SK-N-SH (cell line): ENCODE measurements around the gene CDIPT. TPM values are rescaled to one million over a fixed set of nuclear protein-coding genes. Genes with fewer than 3 reads are reported as not detected.

Experiments used
- CTCF ChIA-PET: fragments of 300-600, 350-600 bp; formaldehyde crosslinking; extraction: SDS; loops from one replicate; lab custom pipeline; 2021; lab: Yijun Ruan, JAX
- POLR2A ChIA-PET: fragments of 350-600 bp; sonication (Branson Sonifier 250); formaldehyde crosslinking; extraction: SDS; loops from one replicate; lab custom pipeline; 2020; ENCODE audit warnings: antibody characterized with exemption, inconsistent platforms; lab: Yijun Ruan, JAX
- DNase-seq: peaks from one replicate; pipeline ENCODE4 v3.0.0; 2012
- H2AFZ ChIP-seq: fragments of 200-600 bp; sonication (generic); 2 replicates; pipeline ENCODE4 v1.8.1; 2016; ENCODE audit warnings: antibody characterized with exemption, mild to moderate bottlenecking, low read depth
- H3F3A ChIP-seq: fragments of 200-600 bp; sonication (generic); replicated peaks from 2 replicates; pipeline ENCODE3; 2016; ENCODE audit warnings: antibody characterized with exemption, mild to moderate bottlenecking; ENCODE audit not compliant: insufficient read depth
- H3K27ac ChIP-seq, 2 experiments: fragments of 200-500 bp in 1 of 2; fragments of 200-600 bp in 1 of 2; sonication (Bioruptor generic) in 1 of 2; sonication (generic), shearing (Covaris generic) in 1 of 2; 2 replicates each; pipeline versions ENCODE4 v1.5.1 to v1.6.1; 2014 to 2016; ENCODE audit warnings: low read depth in 2 of 2, inconsistent platforms in 1 of 2, low read length in 1 of 2, mild to moderate bottlenecking in 1 of 2, mixed read lengths in 1 of 2
- H3K27me3 ChIP-seq: fragments of 200-600 bp; sonication (generic), shearing (Covaris generic); 2 replicates; pipeline ENCODE4 v1.6.1; 2016; ENCODE audit warnings: mixed run types; ENCODE audit not compliant: insufficient read depth
- H3K36me3 ChIP-seq, 2 experiments: fragments of 200-500 bp in 1 of 2; fragments of 200-600 bp in 1 of 2; sonication (Bioruptor generic) in 1 of 2; sonication (generic) in 1 of 2; replicated peaks in 1 of 2; 2 replicates each; pipeline versions ENCODE3 to v1.5.1; 2014 to 2016; ENCODE audit warnings: low read length in 1 of 2, mild to moderate bottlenecking in 1 of 2; ENCODE audit not compliant: insufficient read depth in 2 of 2, control insufficient read depth in 1 of 2
- H3K4me1 ChIP-seq, 2 experiments: fragments of 200-500 bp in 1 of 2; fragments of 200-600 bp in 1 of 2; sonication (Bioruptor generic) in 1 of 2; sonication (generic), shearing (Covaris generic) in 1 of 2; 2 replicates each; pipeline versions ENCODE4 v1.5.1 to v1.6.1; 2014 to 2016; ENCODE audit warnings: low read depth in 1 of 2, low read length in 1 of 2, mixed run types in 1 of 2; ENCODE audit not compliant: insufficient read depth in 2 of 2, control insufficient read depth in 1 of 2
- H3K4me2 ChIP-seq: fragments of 200-600 bp; sonication (generic), shearing (Covaris generic); 2 replicates; pipeline ENCODE4 v1.6.1; 2017; ENCODE audit warnings: mixed run types
- H3K4me3 ChIP-seq, 2 experiments: fragments of 200-500 bp in 1 of 2; fragments of 200-600 bp in 1 of 2; sonication (Bioruptor generic) in 1 of 2; sonication (generic), shearing (Covaris generic) in 1 of 2; 2 replicates each; pipeline versions ENCODE4 v1.5.1 to v1.8.1; 2014 to 2016; ENCODE audit warnings: low read depth in 2 of 2, inconsistent platforms in 1 of 2, low read length in 1 of 2, mild to moderate bottlenecking in 1 of 2, mixed read lengths in 1 of 2, moderate library complexity in 1 of 2
- H3K79me2 ChIP-seq: fragments of 200-600 bp; sonication (generic); 2 replicates; pipeline ENCODE4 v1.8.1; 2017; ENCODE audit warnings: mild to moderate bottlenecking; ENCODE audit not compliant: insufficient read depth
- H3K9ac ChIP-seq: fragments of 200-600 bp; sonication (generic); 2 replicates; pipeline ENCODE4 v1.6.1; 2017; ENCODE audit warnings: mixed run types
- H3K9me2 ChIP-seq: fragments of 200-600 bp; sonication (generic); 2 replicates; pipeline ENCODE4 v1.6.1; 2017; ENCODE audit warnings: mixed run types
- H3K9me3 ChIP-seq: fragments of 200-600 bp; sonication (generic); 2 replicates; pipeline ENCODE4 v1.6.1; 2017; ENCODE audit warnings: mixed run types, mild to moderate bottlenecking, moderate library complexity
- H4K20me1 ChIP-seq: fragments of 200-600 bp; sonication (generic); 2 replicates; pipeline ENCODE4 v1.6.1; 2017; ENCODE audit warnings: mild to moderate bottlenecking, mixed run types; ENCODE audit not compliant: insufficient read depth
- CHD2 ChIP-seq: fragments of 150-350 bp; IDR thresholded peaks from 2 replicates; pipeline ENCODE4 v1.6.1; 2018; ENCODE audit warnings: low read length; ENCODE audit not compliant: partially characterized antibody
- CTCF ChIP-seq: fragments of 200-600 bp; sonication (generic); IDR thresholded peaks from 2 replicates; pipeline ENCODE4 v1.6.1; 2017; ENCODE audit warnings: antibody characterized with exemption, mild to moderate bottlenecking, moderate library complexity
- EP300 ChIP-seq, 2 experiments: IDR thresholded peaks; 2 replicates each; pipeline versions ENCODE4 v1.4.0 to v1.6.1; 2012; ENCODE audit warnings: borderline replicate concordance in 1 of 2, low read depth in 1 of 2, low read length in 1 of 2
- EZH2phosphoT487 ChIP-seq: fragments of 200-600 bp; sonication (generic); IDR thresholded peaks from 2 replicates; pipeline ENCODE4 v1.6.1; 2017; ENCODE audit warnings: low read depth, mixed run types, mild to moderate bottlenecking, antibody characterized with exemption, moderate library complexity, borderline replicate concordance
- FOSL2 ChIP-seq: IDR thresholded peaks from 2 replicates; pipeline ENCODE4 v1.4.0; 2012; ENCODE audit warnings: low read depth, mild to moderate bottlenecking, moderate library complexity, borderline replicate concordance
- MEF2A ChIP-seq: IDR thresholded peaks from 2 replicates; pipeline ENCODE4 v1.4.0; 2012; ENCODE audit warnings: low read depth, borderline replicate concordance
- NRF1 ChIP-seq: IDR thresholded peaks from 2 replicates; pipeline ENCODE4 v1.6.1; 2012; ENCODE audit warnings: low read depth, mild to moderate bottlenecking, low read length
- RAD21 ChIP-seq: IDR thresholded peaks from 2 replicates; pipeline ENCODE4 v1.6.1; 2012; ENCODE audit warnings: mild to moderate bottlenecking, low read length
- REST ChIP-seq: IDR thresholded peaks from 2 replicates; pipeline ENCODE4 v1.6.1; 2012; ENCODE audit warnings: mild to moderate bottlenecking, low read depth, low read length, moderate library complexity
- RXRA ChIP-seq: IDR thresholded peaks from 2 replicates; pipeline ENCODE4 v1.4.0; 2012; ENCODE audit warnings: low read depth, mild to moderate bottlenecking, borderline replicate concordance
- SMC3 ChIP-seq: IDR thresholded peaks from 2 replicates; pipeline ENCODE4 v1.6.1; 2012; ENCODE audit warnings: low read depth, low read length, improper control_type of control experiment
- TEAD4 ChIP-seq: IDR thresholded peaks from 2 replicates; pipeline ENCODE4 v1.4.0; 2012; ENCODE audit warnings: mild to moderate bottlenecking, borderline replicate concordance; ENCODE audit not compliant: insufficient read depth
- WGBS: methylation state at CpG from one replicate; pipeline ENCODE4 v1.1.6; 2017; ENCODE audit warnings: low lambda C conversion rate; 5-methylcytosine and 5-hydroxymethylcytosine counted together
- polyA plus RNA-seq, 3 experiments: library from polyadenylated mRNA; depleted of rRNA; stranded (reverse); fragments of >200 nt; gene quantifications; 2 replicates each; pipeline ENCODE4 v1.2.3, GENCODE V29; 2012
- TF ChIP-seq, protein P1 (sequence below): IDR thresholded peaks from 2 replicates; pipeline ENCODE4 v1.4.0; 2012; ENCODE audit warnings: low read depth, borderline replicate concordance
- TF ChIP-seq, protein P2 (sequence below): fragments of 150-350 bp; IDR thresholded peaks from 2 replicates; pipeline ENCODE4 v1.6.1; 2016; ENCODE audit warnings: mild to moderate bottlenecking, low read depth, low read length
- TF ChIP-seq, protein P3 (sequence below): IDR thresholded peaks from 2 replicates; pipeline ENCODE4; 2012

The CDIPT gene
- polyA plus RNA-seq, 1 of the 3 experiments (the other 2 are of a cell fraction): 90.7 TPM

GRCh38 chr16:29819506-29819905, 43.5 kb downstream of the CDIPT start:
- no peak overlapping the region for H3K9ac ChIP-seq
- 54% methylated on average over 13 of the region's 15 CpGs for WGBS
- H3K4me3 ChIP-seq: peak overlapping the region in 1 of 2 experiments; percentile 93; a peak in 1 of 4 replicates
- peak overlapping the region; percentile 74 to 97; a peak in 2 of 4 replicates for H3K27ac ChIP-seq
- ChIA-PET CTCF (interaction anchor here (1.1 to 14.0 kb wide), 11 partner anchors 12 to 213 kb away, joined by 3 to 129 read pairs (median 5); partner anchors contain the start of gene KIF22), POLR2A (interaction anchor here (0.8 to 1.4 kb wide), 2 partner anchors 8 to 29 kb away, joined by 3 to 4 read pairs; no protein-coding TSS in a partner anchor)
- H3K36me3 ChIP-seq: peaks cover 6 to 19% of the 10 kb centered on the region in 2 experiments
- no peaks in the 10 kb centered on the region for H4K20me1 ChIP-seq
- H3K27me3 ChIP-seq: no peaks in the 10 kb centered on the region
- peak overlapping the region; percentile 86 for H3K4me2 ChIP-seq
- H3K4me1 ChIP-seq: peaks cover 33 to 41% of the 10 kb centered on the region in 2 experiments; a peak in 3 of 4 replicates
- TF ChIP-seq RXRA: no peak
- TF ChIP-seq RAD21: peak; percentile 23; the same call in 1 of the 2 replicates
- no peak for TF ChIP-seq EZH2phosphoT487
- TF ChIP-seq SMC3: no peak
- TF ChIP-seq CTCF: peak; percentile 35
- DNase-seq: no peak
- peaks cover 57% of the 10 kb centered on the region for H3F3A ChIP-seq
- no peak overlapping the region for H2AFZ ChIP-seq
- H3K9me2 ChIP-seq: no peaks in the 10 kb centered on the region
- peaks cover 86% of the 10 kb centered on the region for H3K79me2 ChIP-seq
- no peaks in the 10 kb centered on the region for H3K9me3 ChIP-seq

GRCh38 chr16:29818082-29818481, 44.9 kb downstream of the CDIPT start:
- Histone ChIP-seq H3F3A (peaks cover 43% of the 10 kb centered on the region), H3K9me2 (no peaks in the 10 kb centered on the region), H3K4me3 (no peak overlapping the region), H2AFZ (no peak overlapping the region), H3K9me3 (no peaks in the 10 kb centered on the region), H3K27me3 (no peaks in the 10 kb centered on the region), H3K9ac (no peak overlapping the region), H3K4me1 (peaks cover 34 to 51% of the 10 kb centered on the region in 2 experiments; a peak in 3 of 4 replicates), H3K79me2 (peaks cover 88% of the 10 kb centered on the region), H3K4me2 (peak overlapping the region; percentile 15; the same call in 1 of the 2 replicates), H3K27ac (no peak overlapping the region), H4K20me1 (no peaks in the 10 kb centered on the region), H3K36me3 (peaks cover 6 to 19% of the 10 kb centered on the region in 2 experiments)
- 90% methylated on average over 4 of the region's 4 CpGs for WGBS
- ChIA-PET POLR2A (interaction anchor here (0.6 kb wide), 1 partner anchor 258 kb away, joined by 4 read pairs; the partner anchor contains the start of gene PPP4C), CTCF (interaction anchor here (0.9 to 14.0 kb wide), 4 partner anchors 10 to 82 kb away, joined by 3 to 129 read pairs (median 9); partner anchors contain the start of genes ASPHD1 and SEZ6L2)
- TF ChIP-seq MEF2A (no peak), CHD2 (no peak), EP300 (IDR thresholded peaks at IDR 0.05; ENCODE audit: borderline replicate concordance in 1 of 2, low read depth in 1 of 2, low read length in 1 of 2) (no peak), FOSL2 (no peak), REST (no peak), NRF1 (no peak), TEAD4 (no peak)
- TF ChIP-seq, protein P1, sequence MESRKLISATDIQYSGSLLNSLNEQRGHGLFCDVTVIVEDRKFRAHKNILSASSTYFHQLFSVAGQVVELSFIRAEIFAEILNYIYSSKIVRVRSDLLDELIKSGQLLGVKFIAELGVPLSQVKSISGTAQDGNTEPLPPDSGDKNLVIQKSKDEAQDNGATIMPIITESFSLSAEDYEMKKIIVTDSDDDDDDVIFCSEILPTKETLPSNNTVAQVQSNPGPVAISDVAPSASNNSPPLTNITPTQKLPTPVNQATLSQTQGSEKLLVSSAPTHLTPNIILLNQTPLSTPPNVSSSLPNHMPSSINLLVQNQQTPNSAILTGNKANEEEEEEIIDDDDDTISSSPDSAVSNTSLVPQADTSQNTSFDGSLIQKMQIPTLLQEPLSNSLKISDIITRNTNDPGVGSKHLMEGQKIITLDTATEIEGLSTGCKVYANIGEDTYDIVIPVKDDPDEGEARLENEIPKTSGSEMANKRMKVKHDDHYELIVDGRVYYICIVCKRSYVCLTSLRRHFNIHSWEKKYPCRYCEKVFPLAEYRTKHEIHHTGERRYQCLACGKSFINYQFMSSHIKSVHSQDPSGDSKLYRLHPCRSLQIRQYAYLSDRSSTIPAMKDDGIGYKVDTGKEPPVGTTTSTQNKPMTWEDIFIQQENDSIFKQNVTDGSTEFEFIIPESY: no peak
- TF ChIP-seq, protein P2, sequence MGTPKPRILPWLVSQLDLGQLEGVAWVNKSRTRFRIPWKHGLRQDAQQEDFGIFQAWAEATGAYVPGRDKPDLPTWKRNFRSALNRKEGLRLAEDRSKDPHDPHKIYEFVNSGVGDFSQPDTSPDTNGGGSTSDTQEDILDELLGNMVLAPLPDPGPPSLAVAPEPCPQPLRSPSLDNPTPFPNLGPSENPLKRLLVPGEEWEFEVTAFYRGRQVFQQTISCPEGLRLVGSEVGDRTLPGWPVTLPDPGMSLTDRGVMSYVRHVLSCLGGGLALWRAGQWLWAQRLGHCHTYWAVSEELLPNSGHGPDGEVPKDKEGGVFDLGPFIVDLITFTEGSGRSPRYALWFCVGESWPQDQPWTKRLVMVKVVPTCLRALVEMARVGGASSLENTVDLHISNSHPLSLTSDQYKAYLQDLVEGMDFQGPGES: no peak
- TF ChIP-seq, protein P3, sequence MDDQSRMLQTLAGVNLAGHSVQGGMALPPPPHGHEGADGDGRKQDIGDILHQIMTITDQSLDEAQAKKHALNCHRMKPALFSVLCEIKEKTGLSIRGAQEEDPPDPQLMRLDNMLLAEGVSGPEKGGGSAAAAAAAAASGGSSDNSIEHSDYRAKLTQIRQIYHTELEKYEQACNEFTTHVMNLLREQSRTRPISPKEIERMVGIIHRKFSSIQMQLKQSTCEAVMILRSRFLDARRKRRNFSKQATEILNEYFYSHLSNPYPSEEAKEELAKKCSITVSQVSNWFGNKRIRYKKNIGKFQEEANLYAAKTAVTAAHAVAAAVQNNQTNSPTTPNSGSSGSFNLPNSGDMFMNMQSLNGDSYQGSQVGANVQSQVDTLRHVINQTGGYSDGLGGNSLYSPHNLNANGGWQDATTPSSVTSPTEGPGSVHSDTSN: no peak
- DNase-seq: no peak
